Ovary (tissue), 3 donors: ENCODE results near the gene L2HGDH.

Source experiments
- EP300 ChIP-seq: sonication (generic); formaldehyde crosslinking; IDR thresholded peaks from one replicate; pipeline ENCODE4 v1.6.1; 2017; ENCODE audit warnings: antibody characterized with exemption
- TF ChIP-seq, protein P1 (sequence below), 3 donors: fragments of 450-650 bp in 2 of 3; fragments of 200-600 bp in 1 of 3; IDR thresholded peaks; one replicate each; pipeline versions ENCODE4 v1.5.1 to v1.8.0; 2016 to 2022; ENCODE audit warnings: antibody characterized with exemption in 3 of 3, mild to moderate bottlenecking in 1 of 3
- donor health status: DM: no; HTN: no; CAD: no.

DNA sequence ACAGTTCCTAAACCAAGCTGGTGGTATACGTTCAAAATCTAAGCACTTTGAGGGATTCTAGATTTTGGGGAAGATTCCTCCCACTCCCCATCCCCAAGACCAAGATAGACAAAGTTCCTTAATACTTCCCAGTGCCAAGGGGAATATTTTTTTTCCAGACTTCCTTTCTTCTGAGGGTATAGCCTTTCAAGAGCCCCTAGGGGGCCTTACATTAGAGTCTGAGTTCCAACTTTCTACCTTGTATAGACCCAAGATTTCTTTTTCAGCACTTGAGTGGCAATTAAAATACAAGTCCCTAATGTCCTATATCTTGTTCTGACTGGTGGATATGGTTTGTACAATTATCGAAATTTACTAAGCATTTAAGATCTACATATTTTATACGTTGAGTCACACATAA, 52.0 kb downstream of the L2HGDH start:
- TF ChIP-seq, protein P1, sequence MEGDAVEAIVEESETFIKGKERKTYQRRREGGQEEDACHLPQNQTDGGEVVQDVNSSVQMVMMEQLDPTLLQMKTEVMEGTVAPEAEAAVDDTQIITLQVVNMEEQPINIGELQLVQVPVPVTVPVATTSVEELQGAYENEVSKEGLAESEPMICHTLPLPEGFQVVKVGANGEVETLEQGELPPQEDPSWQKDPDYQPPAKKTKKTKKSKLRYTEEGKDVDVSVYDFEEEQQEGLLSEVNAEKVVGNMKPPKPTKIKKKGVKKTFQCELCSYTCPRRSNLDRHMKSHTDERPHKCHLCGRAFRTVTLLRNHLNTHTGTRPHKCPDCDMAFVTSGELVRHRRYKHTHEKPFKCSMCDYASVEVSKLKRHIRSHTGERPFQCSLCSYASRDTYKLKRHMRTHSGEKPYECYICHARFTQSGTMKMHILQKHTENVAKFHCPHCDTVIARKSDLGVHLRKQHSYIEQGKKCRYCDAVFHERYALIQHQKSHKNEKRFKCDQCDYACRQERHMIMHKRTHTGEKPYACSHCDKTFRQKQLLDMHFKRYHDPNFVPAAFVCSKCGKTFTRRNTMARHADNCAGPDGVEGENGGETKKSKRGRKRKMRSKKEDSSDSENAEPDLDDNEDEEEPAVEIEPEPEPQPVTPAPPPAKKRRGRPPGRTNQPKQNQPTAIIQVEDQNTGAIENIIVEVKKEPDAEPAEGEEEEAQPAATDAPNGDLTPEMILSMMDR (IDR thresholded peaks at IDR 0.05): no peak
- TF ChIP-seq EP300: no peak
